Measurements from ENCODE around the gene CAVIN4. TPM values are rescaled to one million over a fixed set of nuclear protein-coding genes. Genes with fewer than 3 reads are reported as not detected.

The CAVIN4 gene
- total and polyA plus RNA-seq, 7 experiments from 2014 or later: 0.07 to 0.13 TPM; not detected in 5

GRCh38 chr9:100589582-100589981 is 11.7 kb downstream of the CAVIN4 start:
- Mint-ChIP-seq H3K4me3 (no peak overlapping the region), H3K9me3 (no peaks in the 10 kb centered on the region), H3K27me3 (no peaks in the 10 kb centered on the region), H3K27ac (no peak overlapping the region), H3K36me3 (no peaks in the 10 kb centered on the region), H3K4me1 (no peaks in the 10 kb centered on the region)
- no peaks in the 10 kb centered on the region for H3K27me3 ChIP-seq (ENCODE audit: control insufficient read depth in 2 of 2, insufficient read depth in 2 of 2, low read length in 2 of 2)
- no peak overlapping the region for H3K27ac ChIP-seq (ENCODE audit: low read depth, low read length)
- DNase-seq (no peak), ATAC-seq (no peak)
- ChIA-PET POLR2A (no interaction called here), CTCF (interaction anchor here (0.7 kb wide), 1 partner anchor 538 kb away, joined by 3 read pairs; no protein-coding TSS in a partner anchor)
- H3K36me3 ChIP-seq (ENCODE audit: control insufficient read depth in 2 of 3, insufficient read depth in 3 of 3, low read length in 3 of 3): no peaks in the 10 kb centered on the region
- no peak overlapping the region for H3K4me3 ChIP-seq (ENCODE audit: low read length)
- intact Hi-C loops (cut with micrococcal nuclease): no loop called here
- no peaks in the 10 kb centered on the region for H3K4me1 ChIP-seq (ENCODE audit: control insufficient read depth in 2 of 2, insufficient read depth in 2 of 2, low read length in 2 of 2)
- no peaks in the 10 kb centered on the region for H3K9me3 ChIP-seq (ENCODE audit: control insufficient read depth in 2 of 3, low read length in 3 of 3)

- H3K27me3 Mint-ChIP-seq: no peaks in the 10 kb centered on the region
- intact Hi-C loops (cut with micrococcal nuclease): loop anchor here (10.0 kb wide), 2 partner anchors 266 to 456 kb away; no protein-coding TSS in a partner anchor
- ATAC-seq (no peak), DNase-seq (no peak)
- no peaks in the 10 kb centered on the region for H3K36me3 Mint-ChIP-seq
- no peaks in the 10 kb centered on the region for H3K9me3 Mint-ChIP-seq
- POLR2A ChIA-PET: no interaction called here
- no peak overlapping the region for H3K27ac Mint-ChIP-seq
- no peaks in the 10 kb centered on the region for H3K4me1 ChIP-seq (ENCODE audit: control insufficient read depth in 2 of 2, insufficient read depth in 2 of 2, low read length in 2 of 2)
- CTCF ChIA-PET: interaction anchor here (1.4 kb wide), 1 partner anchor 11 kb away, joined by 3 read pairs; no protein-coding TSS in a partner anchor
- no peaks in the 10 kb centered on the region for H3K36me3 ChIP-seq (ENCODE audit: control insufficient read depth in 2 of 3, insufficient read depth in 3 of 3, low read length in 3 of 3)
- no peaks in the 10 kb centered on the region for H3K9me3 ChIP-seq (ENCODE audit: control insufficient read depth in 2 of 3, low read length in 3 of 3)
- peaks cover 0 to 3% (median 0%) of the 10 kb centered on the region in 7 donors for H3K4me1 Mint-ChIP-seq
- H3K27ac ChIP-seq (ENCODE audit: low read depth, low read length): no peak overlapping the region
- no peak overlapping the region for H3K4me3 Mint-ChIP-seq
- no peaks in the 10 kb centered on the region for H3K27me3 ChIP-seq (ENCODE audit: control insufficient read depth in 2 of 2, insufficient read depth in 2 of 2, low read length in 2 of 2)
- H3K4me3 ChIP-seq (ENCODE audit: low read length): no peak overlapping the region
Measured at GRCh38 chr9:100590481-100590880, 12.6 kb downstream of the CAVIN4 start.

GRCh38 chr9:100591139-100591538 is 13.3 kb downstream of the CAVIN4 start:
- no peaks in the 10 kb centered on the region for H3K9me3 Mint-ChIP-seq
- no peaks in the 10 kb centered on the region for H3K9me3 ChIP-seq (ENCODE audit: control insufficient read depth in 2 of 3, low read length in 3 of 3)
- ChIA-PET CTCF (interaction anchor here (1.4 kb wide), 1 partner anchor 11 kb away, joined by 3 read pairs; no protein-coding TSS in a partner anchor), POLR2A (no interaction called here)
- H3K4me1 ChIP-seq (ENCODE audit: control insufficient read depth in 2 of 2, insufficient read depth in 2 of 2, low read length in 2 of 2): no peaks in the 10 kb centered on the region
- no peaks in the 10 kb centered on the region for H3K36me3 Mint-ChIP-seq
- ATAC-seq: peak; percentile 8
- H3K4me3 ChIP-seq (ENCODE audit: low read length): no peak overlapping the region
- no peak for DNase-seq
- no peaks in the 10 kb centered on the region for H3K27me3 ChIP-seq (ENCODE audit: control insufficient read depth in 2 of 2, insufficient read depth in 2 of 2, low read length in 2 of 2)
- H3K27ac ChIP-seq (ENCODE audit: low read depth, low read length): no peak overlapping the region
- H3K27me3 Mint-ChIP-seq: peaks cover 0 to 4% (median 0%) of the 10 kb centered on the region in 5 donors
- no peaks in the 10 kb centered on the region for H3K36me3 ChIP-seq (ENCODE audit: control insufficient read depth in 2 of 3, insufficient read depth in 3 of 3, low read length in 3 of 3)
- peaks cover 0 to 8% (median 5%) of the 10 kb centered on the region in 7 donors for H3K4me1 Mint-ChIP-seq
- H3K4me3 Mint-ChIP-seq: no peak overlapping the region
- intact Hi-C loops (cut with micrococcal nuclease): loop anchor here (10.0 kb wide), 2 partner anchors 266 to 456 kb away; no protein-coding TSS in a partner anchor
- H3K27ac Mint-ChIP-seq: no peak overlapping the region

GRCh38 chr9:100591639-100592412 is 13.9 kb downstream of the CAVIN4 start:
- no peak overlapping the region for H3K4me3 ChIP-seq (ENCODE audit: low read length)
- H3K4me1 ChIP-seq (ENCODE audit: control insufficient read depth in 2 of 2, insufficient read depth in 2 of 2, low read length in 2 of 2): no peaks in the 10 kb centered on the region
- no peaks in the 10 kb centered on the region for H3K9me3 Mint-ChIP-seq
- ChIA-PET CTCF (interaction anchor here (0.6 to 1.4 kb wide), 2 partner anchors 10 to 1743 kb away, joined by 3 read pairs; no protein-coding TSS in a partner anchor), POLR2A (no interaction called here)
- H3K4me3 Mint-ChIP-seq: no peak overlapping the region
- intact Hi-C loops (cut with micrococcal nuclease): loop anchor here (10.0 kb wide), 2 partner anchors 267 to 457 kb away; no protein-coding TSS in a partner anchor
- no peaks in the 10 kb centered on the region for H3K27me3 ChIP-seq (ENCODE audit: control insufficient read depth in 2 of 2, insufficient read depth in 2 of 2, low read length in 2 of 2)
- H3K27me3 Mint-ChIP-seq: peaks cover 0 to 7% (median 0%) of the 10 kb centered on the region in 5 donors
- DNase-seq (no peak), ATAC-seq (no peak)
- no peaks in the 10 kb centered on the region for H3K36me3 ChIP-seq (ENCODE audit: control insufficient read depth in 2 of 3, insufficient read depth in 3 of 3, low read length in 3 of 3)
- H3K4me1 Mint-ChIP-seq: peaks cover 0 to 8% (median 6%) of the 10 kb centered on the region in 7 donors
- H3K36me3 Mint-ChIP-seq: no peaks in the 10 kb centered on the region
- no peak overlapping the region for H3K27ac Mint-ChIP-seq
- no peak overlapping the region for H3K27ac ChIP-seq (ENCODE audit: low read depth, low read length)
- no peaks in the 10 kb centered on the region for H3K9me3 ChIP-seq (ENCODE audit: control insufficient read depth in 2 of 3, low read length in 3 of 3)

GRCh38 chr9:100595391-100596199 is 17.7 kb downstream of the CAVIN4 start:
- no peaks in the 10 kb centered on the region for H3K36me3 Mint-ChIP-seq
- ATAC-seq (peak; percentile 50), DNase-seq (peak in 5 of 9 donors; percentile 27 to 51 (median 39))
- H3K9me3 Mint-ChIP-seq: no peaks in the 10 kb centered on the region
- intact Hi-C loops (cut with micrococcal nuclease): loop anchor here (1.0 to 10.0 kb wide), 20 partner anchors 90 to 1618 kb away; partner anchors contain the start of genes TEX10 (in 2 of the 2), ERP44 (in 1 of the 2), INVS (in 1 of the 2) and MRPL50 (in 1 of the 2)
- peaks cover 7 to 8% of the 10 kb centered on the region in 2 donors for H3K4me1 ChIP-seq (ENCODE audit: control insufficient read depth in 2 of 2, insufficient read depth in 2 of 2, low read length in 2 of 2)
- no peaks in the 10 kb centered on the region for H3K27me3 ChIP-seq (ENCODE audit: control insufficient read depth in 2 of 2, insufficient read depth in 2 of 2, low read length in 2 of 2)
- H3K27ac Mint-ChIP-seq: peak overlapping the region in 2 of 9 donors; percentile 0 to 34
- no peak overlapping the region for H3K27ac ChIP-seq (ENCODE audit: low read depth, low read length)
- peaks cover 0 to 18% (median 0%) of the 10 kb centered on the region in 5 donors for H3K27me3 Mint-ChIP-seq
- no peak overlapping the region for H3K4me3 Mint-ChIP-seq
- H3K36me3 ChIP-seq (ENCODE audit: control insufficient read depth in 2 of 3, insufficient read depth in 3 of 3, low read length in 3 of 3): no peaks in the 10 kb centered on the region
- POLR2A ChIA-PET: interaction anchor here (0.5 kb wide), 1 partner anchor 690 kb away, joined by 3 read pairs; no protein-coding TSS in a partner anchor
- no peaks in the 10 kb centered on the region for H3K9me3 ChIP-seq (ENCODE audit: control insufficient read depth in 2 of 3, low read length in 3 of 3)
- peaks cover 12 to 30% (median 22%) of the 10 kb centered on the region in 7 donors for H3K4me1 Mint-ChIP-seq
- H3K4me3 ChIP-seq (ENCODE audit: low read length): no peak overlapping the region
- CTCF ChIA-PET: interaction anchor here (0.8 kb wide), 1 partner anchor 57 kb away, joined by 4 read pairs; no protein-coding TSS in a partner anchor

- Histone ChIP-seq H3K9me3 (ENCODE audit: control insufficient read depth in 2 of 3, low read length in 3 of 3) (no peaks in the 10 kb centered on the region), H3K27me3 (ENCODE audit: control insufficient read depth in 2 of 2, insufficient read depth in 2 of 2, low read length in 2 of 2) (no peaks in the 10 kb centered on the region), H3K27ac (ENCODE audit: low read depth, low read length) (no peak overlapping the region), H3K4me3 (ENCODE audit: low read length) (no peak overlapping the region), H3K4me1 (ENCODE audit: control insufficient read depth in 2 of 2, insufficient read depth in 2 of 2, low read length in 2 of 2) (peaks cover 7 to 8% of the 10 kb centered on the region in 2 donors), H3K36me3 (ENCODE audit: control insufficient read depth in 2 of 3, insufficient read depth in 3 of 3, low read length in 3 of 3) (no peaks in the 10 kb centered on the region)
- intact Hi-C loops (cut with micrococcal nuclease): loop anchor here (5.0 to 10.0 kb wide), 15 partner anchors 160 to 1620 kb away; partner anchors contain the start of genes TEX10 (in 2 of the 2), ERP44 (in 1 of the 2), INVS (in 1 of the 2) and MRPL50 (in 1 of the 2)
- Mint-ChIP-seq H3K36me3 (peaks cover 0 to 4% (median 0%) of the 10 kb centered on the region in 5 donors), H3K27ac (peak overlapping the region in 8 of 9 donors; percentile 49 to 90 (median 74)), H3K9me3 (peaks cover 0 to 6% (median 0%) of the 10 kb centered on the region in 11 donors), H3K27me3 (peaks cover 0 to 18% (median 0%) of the 10 kb centered on the region in 5 donors), H3K4me1 (peaks cover 12 to 30% (median 22%) of the 10 kb centered on the region in 7 donors), H3K4me3 (peak overlapping the region in 7 of 10 donors; percentile 56 to 88 (median 79))
- ChIA-PET POLR2A (no interaction called here), CTCF (no interaction called here)
- DNase-seq (no peak), ATAC-seq (no peak)
Measured at GRCh38 chr9:100597236-100597635, 19.4 kb downstream of the CAVIN4 start.
